ENCODE data around the gene ARHGAP6. TPM values are rescaled to one million over a fixed set of nuclear protein-coding genes. Genes with fewer than 3 reads are reported as not detected.

Gene ARHGAP6
- total RNA-seq, 1 experiment from 2014 or later: 0.07 TPM

GRCh38 chrX:11628399-11628798 is 37.3 kb downstream of the ARHGAP6 start:
- no CpG with 5 or more reads among the region's 5 CpGs for WGBS (ENCODE audit: extremely low coverage, insufficient read length, low lambda C conversion rate)
- Histone ChIP-seq H3K23me2 (ENCODE audit: insufficient read length, low read depth, low read length, poor library complexity, severe bottlenecking) (no peaks in the 10 kb centered on the region), H4K5ac (ENCODE audit: insufficient read length, low read depth, low read length) (no peak overlapping the region), H4K8ac (replicated peaks; ENCODE audit: insufficient read length, low read depth, low read length) (no peak overlapping the region), H2AK5ac (ENCODE audit: insufficient read length, low read length) (no peak overlapping the region), H3K4me1 (ENCODE audit: insufficient read depth, low read length) (no peaks in the 10 kb centered on the region), H3K18ac (ENCODE audit: insufficient read length, low read depth, low read length) (no peak overlapping the region), H3K27ac (ENCODE audit: insufficient read length, low read depth, low read length) (no peak overlapping the region), H2BK5ac (ENCODE audit: insufficient read length, low read length) (no peak overlapping the region), H3K4me2 (ENCODE audit: insufficient read depth, insufficient read length, low read length) (no peak overlapping the region), H3K9me3 (ENCODE audit: control insufficient read depth, low read depth, low read length) (no peaks in the 10 kb centered on the region), H4K91ac (ENCODE audit: insufficient read length, low read depth, low read length) (no peak overlapping the region), H3T11ph (ENCODE audit: low read length) (no peak overlapping the region), H3K79me2 (ENCODE audit: insufficient read depth, low read length) (no peaks in the 10 kb centered on the region), H3K14ac (ENCODE audit: insufficient read depth, low read length) (no peak overlapping the region), H2AFZ (ENCODE audit: low read length) (no peak overlapping the region), H3K4ac (ENCODE audit: low read depth, low read length) (no peak overlapping the region), H4K20me1 (ENCODE audit: control insufficient read depth, insufficient read depth, insufficient read length) (no peaks in the 10 kb centered on the region), H2BK15ac (ENCODE audit: low read depth, low read length) (no peak overlapping the region), H3K9ac (ENCODE audit: extremely low read depth, insufficient read length, low read length) (no peak overlapping the region), H3K23ac (ENCODE audit: insufficient read length, low read depth, low read length) (no peak overlapping the region), H2BK120ac (ENCODE audit: low read depth, low read length, poor library complexity, severe bottlenecking) (no peak overlapping the region), H3K79me1 (ENCODE audit: insufficient read depth, low read depth, low read length, poor library complexity, severe bottlenecking) (no peaks in the 10 kb centered on the region), H3K27me3 (ENCODE audit: insufficient read depth, low read length) (no peaks in the 10 kb centered on the region), H3K56ac (ENCODE audit: insufficient read length, low read depth, low read length) (no peak overlapping the region), H2BK20ac (ENCODE audit: low read depth, low read length, poor library complexity, severe bottlenecking) (no peak overlapping the region), H2BK12ac (ENCODE audit: insufficient read length, low read depth, low read length) (no peak overlapping the region)
- H3K36me3 Mint-ChIP-seq (ENCODE audit: insufficient read depth in 1 of 3, low read depth in 3 of 3): peaks cover 0 to 4% (median 3%) of the 10 kb centered on the region in 3 experiments; a peak in 3 of 7 replicates
- H3K9me3 Mint-ChIP-seq: peaks cover 59% of the 10 kb centered on the region in 2 experiments
- TF ChIP-seq CTCF (conservative IDR thresholded peaks at IDR 0.05): no peak
- DNase-seq: no peak
- no peak overlapping the region for H3K4me3 Mint-ChIP-seq
- no peak overlapping the region for H3K27ac Mint-ChIP-seq
- H3K4me1 Mint-ChIP-seq: peaks cover 3% of the 10 kb centered on the region in 2 experiments; a peak in 3 of 4 replicates
- H3K27me3 Mint-ChIP-seq (ENCODE audit: low read depth): peaks cover 5% of the 10 kb centered on the region; the same call in 1 of the 2 replicates

Data from H9 (cell line).